Gastrocnemius medialis (tissue), 4 donors: Measurements from ENCODE around the gene KRT13. TPM values are rescaled to one million over a fixed set of nuclear protein-coding genes. Genes with fewer than 3 reads are reported as not detected.

ENCODE experiments used
- ATAC-seq, 2 donors: fragments of 150-250 bp; one replicate each; pipeline ENCODE4 v1.9.1; 2016
- DNase-seq, 2 donors: peaks; one replicate each; pipeline ENCODE4 v3.0.0-alpha.2; 2019
- H3K27ac ChIP-seq, 4 donors: fragments of 200-600 bp; sonication (generic); 1 replicate in 1 of 4; 2 replicates in 3 of 4; pipeline ENCODE4 v1.5.1; 2016 to 2018; ENCODE audit warnings: mild to moderate bottlenecking in 2 of 4, moderate library complexity in 1 of 4
- H3K27me3 ChIP-seq, 3 donors: fragments of 200-600 bp; sonication (generic) in 2 of 3; 1 replicate in 1 of 3; 2 replicates in 2 of 3; pipeline versions ENCODE4 v1.5.1 to v1.6.0; 2016 to 2019; ENCODE audit warnings: mild to moderate bottlenecking in 1 of 3, moderate library complexity in 1 of 3
- H3K36me3 ChIP-seq, 2 donors: fragments of 200-600 bp; sonication (generic) in 1 of 2; one replicate each; pipeline ENCODE4 v1.5.1; 2017 to 2018
- H3K4me1 ChIP-seq, 2 donors: fragments of 200-600 bp; sonication (generic) in 1 of 2; one replicate each; pipeline ENCODE4 v1.5.1; 2016 to 2017; ENCODE audit warnings: mild to moderate bottlenecking in 2 of 2
- H3K4me3 ChIP-seq, 4 donors: fragments of 200-600 bp; sonication (generic) in 3 of 4; 1 replicate in 1 of 4; 2 replicates in 3 of 4; pipeline ENCODE4 v1.5.1; 2016 to 2019; ENCODE audit warnings: mild to moderate bottlenecking in 2 of 4
- H3K9me3 ChIP-seq, 3 donors: fragments of 200-600 bp; sonication (generic) in 2 of 3; 1 replicate in 1 of 3; 2 replicates in 2 of 3; pipeline ENCODE4 v1.5.1; 2016 to 2019
- POLR2A ChIP-seq, 2 donors: fragments of 450-650 bp; IDR thresholded peaks; one replicate each; pipeline ENCODE4 v1.6.1; 2017; ENCODE audit warnings: antibody characterized with exemption in 2 of 2, mild to moderate bottlenecking in 2 of 2, moderate library complexity in 2 of 2
- in situ Hi-C, 4 donors: fragments of 200-750 bp; cut with MboI; loops; one replicate each; pipeline versions ENCODE4 v1.15.0 to v1.8.0; 2017; ENCODE audit warnings: low sequenced_read_pairs in 4 of 4
- intact Hi-C: fragments of 100-400 bp; cut with DNase I; formaldehyde crosslinking; loops from one replicate; pipeline ENCODE4 v1.15.1; 2023; ENCODE audit warnings: low total_unique reads
- total RNA-seq, 4 donors: library from RNA; depleted of rRNA; stranded (reverse); fragments of >200 nt; gene quantifications; one replicate each; pipeline versions ENCODE4 v1.1.0 to v1.2.3, GENCODE V29; 2016
- TF ChIP-seq, protein P1 (sequence below), 5 experiments: fragments of 450-650 bp in 3 of 5; fragments of 200-600 bp in 2 of 5; sonication (generic) in 2 of 5; IDR thresholded peaks in 4 of 5; conservative IDR thresholded peaks in 1 of 5; 1 replicate in 4 of 5; 2 replicates in 1 of 5; pipeline ENCODE4 v1.5.1; 2016 to 2019; ENCODE audit warnings: antibody characterized with exemption in 5 of 5, mild to moderate bottlenecking in 3 of 5, moderate library complexity in 3 of 5

Gene KRT13
- total RNA-seq, 4 donors from 2014 or later, result not detected

- ATAC-seq (no peak), DNase-seq (no peak)
- TF ChIP-seq, protein P1, sequence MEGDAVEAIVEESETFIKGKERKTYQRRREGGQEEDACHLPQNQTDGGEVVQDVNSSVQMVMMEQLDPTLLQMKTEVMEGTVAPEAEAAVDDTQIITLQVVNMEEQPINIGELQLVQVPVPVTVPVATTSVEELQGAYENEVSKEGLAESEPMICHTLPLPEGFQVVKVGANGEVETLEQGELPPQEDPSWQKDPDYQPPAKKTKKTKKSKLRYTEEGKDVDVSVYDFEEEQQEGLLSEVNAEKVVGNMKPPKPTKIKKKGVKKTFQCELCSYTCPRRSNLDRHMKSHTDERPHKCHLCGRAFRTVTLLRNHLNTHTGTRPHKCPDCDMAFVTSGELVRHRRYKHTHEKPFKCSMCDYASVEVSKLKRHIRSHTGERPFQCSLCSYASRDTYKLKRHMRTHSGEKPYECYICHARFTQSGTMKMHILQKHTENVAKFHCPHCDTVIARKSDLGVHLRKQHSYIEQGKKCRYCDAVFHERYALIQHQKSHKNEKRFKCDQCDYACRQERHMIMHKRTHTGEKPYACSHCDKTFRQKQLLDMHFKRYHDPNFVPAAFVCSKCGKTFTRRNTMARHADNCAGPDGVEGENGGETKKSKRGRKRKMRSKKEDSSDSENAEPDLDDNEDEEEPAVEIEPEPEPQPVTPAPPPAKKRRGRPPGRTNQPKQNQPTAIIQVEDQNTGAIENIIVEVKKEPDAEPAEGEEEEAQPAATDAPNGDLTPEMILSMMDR (IDR thresholded peaks at IDR 0.05 in 4 of 5, conservative IDR thresholded peaks at IDR 0.05 in 1 of 5), result no peak
- no peak for TF ChIP-seq POLR2A (IDR thresholded peaks at IDR 0.05)
- Histone ChIP-seq H3K4me3 (no peak overlapping the region), H3K27ac (no peak overlapping the region), H3K4me1 (peaks cover 0 to 8% of the 10 kb centered on the region in 2 donors), H3K36me3 (no peaks in the 10 kb centered on the region), H3K27me3 (peaks cover 32 to 43% (median 39%) of the 10 kb centered on the region in 3 donors), H3K9me3 (no peaks in the 10 kb centered on the region)
- in situ Hi-C loops, result no loop called here
- intact Hi-C loops, result no loop called here
These were observed 26.6 kb upstream of the KRT13 start for GRCh38 chr17:41531993-41532392.

- H3K36me3 ChIP-seq, result no peaks in the 10 kb centered on the region
- in situ Hi-C loops, result no loop called here
- no peak overlapping the region for H3K4me3 ChIP-seq
- H3K9me3 ChIP-seq, result no peaks in the 10 kb centered on the region
- intact Hi-C loops, result no loop called here
- H3K4me1 ChIP-seq, result peaks cover 0 to 8% of the 10 kb centered on the region in 2 donors
- DNase-seq (no peak), ATAC-seq (no peak)
- no peak for TF ChIP-seq POLR2A (IDR thresholded peaks at IDR 0.05)
- TF ChIP-seq, protein P1 (IDR thresholded peaks at IDR 0.05 in 4 of 5, conservative IDR thresholded peaks at IDR 0.05 in 1 of 5), result no peak
- H3K27ac ChIP-seq, result no peak overlapping the region
- H3K27me3 ChIP-seq, result peaks cover 42 to 51% (median 43%) of the 10 kb centered on the region in 3 donors
These were observed 24.9 kb upstream of the KRT13 start for GRCh38 chr17:41530062-41531048.

DNA sequence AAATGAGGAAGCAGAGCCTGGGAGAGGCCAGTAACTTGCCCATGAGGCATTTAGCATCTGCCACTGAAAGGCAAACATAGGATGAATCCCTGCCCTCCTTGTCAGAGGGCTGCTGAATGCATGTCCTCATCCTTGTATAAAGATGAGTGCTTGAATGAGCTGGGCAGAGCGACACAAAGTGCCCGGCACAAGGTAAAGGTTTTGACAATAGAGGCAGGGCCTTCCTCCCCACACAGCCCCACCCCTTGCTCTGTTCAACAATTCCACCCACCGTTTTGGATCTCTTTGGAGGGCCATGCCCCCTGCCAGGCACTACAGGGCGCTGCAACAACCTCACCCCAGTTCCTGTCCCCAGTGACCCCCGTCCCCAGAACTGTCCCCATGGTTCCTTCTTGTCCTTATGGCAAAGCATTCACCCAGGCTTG, 24.1 kb upstream of the KRT13 start:
- no peak overlapping the region for H3K4me3 ChIP-seq
- ATAC-seq, result no peak
- H3K9me3 ChIP-seq, result no peaks in the 10 kb centered on the region
- peaks cover 0 to 8% of the 10 kb centered on the region in 2 donors for H3K4me1 ChIP-seq
- in situ Hi-C loops, result no loop called here
- TF ChIP-seq, protein P1 (IDR thresholded peaks at IDR 0.05 in 4 of 5, conservative IDR thresholded peaks at IDR 0.05 in 1 of 5), result no peak
- no peak for TF ChIP-seq POLR2A (IDR thresholded peaks at IDR 0.05)
- intact Hi-C loops, result no loop called here
- no peak overlapping the region for H3K27ac ChIP-seq
- H3K27me3 ChIP-seq, result peaks cover 43 to 51% (median 43%) of the 10 kb centered on the region in 3 donors
- H3K36me3 ChIP-seq, result no peaks in the 10 kb centered on the region
- no peak for DNase-seq

- Histone ChIP-seq H3K9me3 (no peaks in the 10 kb centered on the region), H3K36me3 (no peaks in the 10 kb centered on the region), H3K27ac (no peak overlapping the region), H3K4me1 (peaks cover 0 to 8% of the 10 kb centered on the region in 2 donors), H3K4me3 (no peak overlapping the region), H3K27me3 (peaks cover 43 to 51% (median 43%) of the 10 kb centered on the region in 3 donors)
- DNase-seq, result no peak
- intact Hi-C loops, result no loop called here
- TF ChIP-seq, protein P1 (IDR thresholded peaks at IDR 0.05 in 4 of 5, conservative IDR thresholded peaks at IDR 0.05 in 1 of 5), result no peak
- no peak for TF ChIP-seq POLR2A (IDR thresholded peaks at IDR 0.05)
- in situ Hi-C loops, result no loop called here
- ATAC-seq, result no peak
These were observed 23.5 kb upstream of the KRT13 start for GRCh38 chr17:41528959-41529353.
